HEK293 (cell line): ENCODE results near the gene GAL3ST3.

Source experiments
- CTCF ChIA-PET: fragments of 350-600 bp; formaldehyde crosslinking; extraction: SDS; loops from one replicate; lab custom pipeline; 2021; ENCODE audit warnings: antibody characterized with exemption; lab: Yijun Ruan, JAX
- POLR2A ChIA-PET: fragments of 300-600 bp; formaldehyde crosslinking; extraction: SDS; loops from one replicate; lab custom pipeline; 2020; ENCODE audit warnings: antibody characterized with exemption, inconsistent platforms; lab: Yijun Ruan, JAX
- H3K27ac ChIP-seq: fragments of 200-500 bp; sonication (Bioruptor generic); 2 replicates; pipeline ENCODE4 v1.5.1; 2014; ENCODE audit warnings: low read depth, low read length, control low read depth, inconsistent platforms; ENCODE audit errors: extremely low read depth
- H3K36me3 ChIP-seq, 2 experiments: fragments of 200-500 bp in 1 of 2; sonication (Bioruptor generic) in 1 of 2; 1 replicate in 1 of 2; 2 replicates in 1 of 2; pipeline ENCODE4 v1.5.1; 2014 to 2017; ENCODE audit warnings: inconsistent platforms in 2 of 2, low read length in 2 of 2; ENCODE audit not compliant: control insufficient read depth in 2 of 2, insufficient read depth in 1 of 2
- H3K4me1 ChIP-seq: fragments of 200-500 bp; sonication (Bioruptor generic); 2 replicates; pipeline ENCODE4 v1.5.1; 2014; ENCODE audit warnings: mild to moderate bottlenecking, low read length, inconsistent platforms; ENCODE audit not compliant: control insufficient read depth, insufficient read depth
- H3K4me3 ChIP-seq: 2 replicates; pipeline ENCODE4 v1.5.1; 2011; ENCODE audit warnings: low read depth, mild to moderate bottlenecking, control low read depth, low read length, moderate library complexity
- H3K9me3 ChIP-seq: fragments of 200-500 bp; sonication (Bioruptor generic); 2 replicates; pipeline ENCODE4 v1.5.1; 2014; ENCODE audit warnings: low read depth, low read length, inconsistent platforms; ENCODE audit not compliant: control insufficient read depth, insufficient read depth
- GLIS1 ChIP-seq: fragments of 450-650 bp; formaldehyde crosslinking; IDR thresholded peaks from 2 replicates; pipeline ENCODE4 v1.5.1; 2016; ENCODE audit warnings: missing biosample characterization, missing genetic modification characterization
- IKZF3 ChIP-seq: fragments of 450-650 bp; IDR thresholded peaks from 2 replicates; pipeline ENCODE4 v1.5.0; 2018; ENCODE audit warnings: missing biosample characterization, mild to moderate bottlenecking, missing genetic modification characterization, moderate library complexity
- INSM2 ChIP-seq: fragments of 450-650 bp; formaldehyde crosslinking; IDR thresholded peaks from 2 replicates; pipeline ENCODE4 v1.5.1; 2016; ENCODE audit warnings: missing biosample characterization, missing genetic modification characterization
- ZBTB20 ChIP-seq: fragments of 450-650 bp; formaldehyde crosslinking; IDR thresholded peaks from 2 replicates; pipeline ENCODE4 v1.5.1; 2016; ENCODE audit warnings: missing biosample characterization, missing genetic modification characterization
- ZFHX2 ChIP-seq: fragments of 450-650 bp; formaldehyde crosslinking; conservative IDR thresholded peaks from 2 replicates; pipeline ENCODE4 v1.5.1; 2016; ENCODE audit warnings: missing biosample characterization, missing genetic modification characterization
- ZFP37 ChIP-seq: fragments of 450-650 bp; formaldehyde crosslinking; IDR thresholded peaks from 2 replicates; pipeline ENCODE4 v1.5.1; 2016; ENCODE audit warnings: missing biosample characterization, missing genetic modification characterization
- ZNF148 ChIP-seq: fragments of 450-650 bp; formaldehyde crosslinking; IDR thresholded peaks from 2 replicates; pipeline ENCODE4 v1.5.0; 2017; ENCODE audit warnings: missing biosample characterization, missing genetic modification characterization, borderline replicate concordance
- ZNF174 ChIP-seq: fragments of 450-650 bp; formaldehyde crosslinking; IDR thresholded peaks from 2 replicates; pipeline ENCODE4 v1.5.0; 2017; ENCODE audit warnings: missing biosample characterization, mild to moderate bottlenecking, missing genetic modification characterization
- ZNF184 ChIP-seq: fragments of 450-650 bp; IDR thresholded peaks from 2 replicates; pipeline ENCODE4 v1.5.1; 2018; ENCODE audit warnings: missing biosample characterization, mild to moderate bottlenecking, missing genetic modification characterization
- ZNF211 ChIP-seq: fragments of 450-650 bp; formaldehyde crosslinking; IDR thresholded peaks from 2 replicates; pipeline ENCODE4 v1.5.1; 2016; ENCODE audit warnings: low read depth, missing biosample characterization, missing genetic modification characterization
- ZNF341 ChIP-seq: fragments of 450-650 bp; formaldehyde crosslinking; IDR thresholded peaks from 2 replicates; pipeline ENCODE4; 2016; ENCODE audit warnings: low read depth, missing biosample characterization, missing genetic modification characterization
- ZNF391 ChIP-seq: fragments of 450-650 bp; formaldehyde crosslinking; IDR thresholded peaks from 2 replicates; pipeline ENCODE4 v1.5.1; 2016; ENCODE audit warnings: low read depth, missing biosample characterization, missing genetic modification characterization, borderline replicate concordance
- ZNF560 ChIP-seq: fragments of 450-650 bp; formaldehyde crosslinking; IDR thresholded peaks from 2 replicates; pipeline ENCODE4 v1.5.1; 2017; ENCODE audit warnings: missing biosample characterization, missing genetic modification characterization, borderline replicate concordance
- ZNF664 ChIP-seq: fragments of 450-650 bp; formaldehyde crosslinking; IDR thresholded peaks from 2 replicates; pipeline ENCODE4 v1.5.1; 2016; ENCODE audit warnings: missing biosample characterization, missing genetic modification characterization
- TF ChIP-seq, protein P1 (sequence below): fragments of 450-650 bp; formaldehyde crosslinking; IDR thresholded peaks from 2 replicates; pipeline ENCODE4 v1.5.1; 2016; ENCODE audit warnings: missing biosample characterization, missing genetic modification characterization
- TF ChIP-seq, protein P2 (sequence below): fragments of 450-650 bp; formaldehyde crosslinking; IDR thresholded peaks from 2 replicates; pipeline ENCODE4 v1.5.1; 2017; ENCODE audit warnings: missing biosample characterization, missing genetic modification characterization
- TF ChIP-seq, protein P3 (sequence below): fragments of 450-650 bp; formaldehyde crosslinking; IDR thresholded peaks from 2 replicates; pipeline ENCODE4 v1.5.1; 2017; ENCODE audit warnings: missing biosample characterization, mild to moderate bottlenecking, missing genetic modification characterization, moderate library complexity
- TF ChIP-seq, protein P4 (sequence below): fragments of 450-650 bp; formaldehyde crosslinking; IDR thresholded peaks from 2 replicates; pipeline ENCODE4 v1.5.1; 2016; ENCODE audit warnings: missing biosample characterization, missing genetic modification characterization

Gene GAL3ST3

GRCh38 chr11:66047541-66048365 lies 1.2 kb downstream of the GAL3ST3 start:
- peaks cover 8% of the 10 kb centered on the region for H3K4me1 ChIP-seq
- CTCF ChIA-PET: interaction anchor here (0.6 to 5.3 kb wide), 9 partner anchors 13 to 622 kb away, joined by 3 to 49 read pairs (median 4); partner anchors contain the start of gene CATSPER1
- no peak overlapping the region for H3K4me3 ChIP-seq
- H3K27ac ChIP-seq: no peak overlapping the region
- no peaks in the 10 kb centered on the region for H3K9me3 ChIP-seq
- POLR2A ChIA-PET: interaction anchor here (0.8 kb wide), 1 partner anchor 89 kb away, joined by 3 read pairs; no protein-coding TSS in a partner anchor
- H3K36me3 ChIP-seq: peaks cover 0 to 1% of the 10 kb centered on the region in 2 experiments; a peak in 1 of 3 replicates
- TF ChIP-seq GLIS1 (tag by site-specific recombination): peak; percentile 87
- no peak for TF ChIP-seq ZBTB20
- no peak for TF ChIP-seq ZFHX2 (tag by site-specific recombination)
- TF ChIP-seq, protein P1, sequence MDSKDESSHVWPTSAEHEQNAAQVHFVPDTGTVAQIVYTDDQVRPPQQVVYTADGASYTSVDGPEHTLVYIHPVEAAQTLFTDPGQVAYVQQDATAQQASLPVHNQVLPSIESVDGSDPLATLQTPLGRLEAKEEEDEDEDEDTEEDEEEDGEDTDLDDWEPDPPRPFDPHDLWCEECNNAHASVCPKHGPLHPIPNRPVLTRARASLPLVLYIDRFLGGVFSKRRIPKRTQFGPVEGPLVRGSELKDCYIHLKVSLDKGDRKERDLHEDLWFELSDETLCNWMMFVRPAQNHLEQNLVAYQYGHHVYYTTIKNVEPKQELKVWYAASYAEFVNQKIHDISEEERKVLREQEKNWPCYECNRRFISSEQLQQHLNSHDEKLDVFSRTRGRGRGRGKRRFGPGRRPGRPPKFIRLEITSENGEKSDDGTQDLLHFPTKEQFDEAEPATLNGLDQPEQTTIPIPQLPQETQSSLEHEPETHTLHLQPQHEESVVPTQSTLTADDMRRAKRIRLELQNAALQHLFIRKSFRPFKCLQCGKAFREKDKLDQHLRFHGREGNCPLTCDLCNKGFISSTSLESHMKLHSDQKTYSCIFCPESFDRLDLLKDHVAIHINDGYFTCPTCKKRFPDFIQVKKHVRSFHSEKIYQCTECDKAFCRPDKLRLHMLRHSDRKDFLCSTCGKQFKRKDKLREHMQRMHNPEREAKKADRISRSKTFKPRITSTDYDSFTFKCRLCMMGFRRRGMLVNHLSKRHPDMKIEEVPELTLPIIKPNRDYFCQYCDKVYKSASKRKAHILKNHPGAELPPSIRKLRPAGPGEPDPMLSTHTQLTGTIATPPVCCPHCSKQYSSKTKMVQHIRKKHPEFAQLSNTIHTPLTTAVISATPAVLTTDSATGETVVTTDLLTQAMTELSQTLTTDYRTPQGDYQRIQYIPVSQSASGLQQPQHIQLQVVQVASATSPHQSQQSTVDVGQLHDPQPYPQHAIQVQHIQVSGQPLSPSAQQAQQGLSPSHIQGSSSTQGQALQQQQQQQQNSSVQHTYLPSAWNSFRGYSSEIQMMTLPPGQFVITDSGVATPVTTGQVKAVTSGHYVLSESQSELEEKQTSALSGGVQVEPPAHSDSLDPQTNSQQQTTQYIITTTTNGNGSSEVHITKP (tag by site-specific recombination): peak; percentile 87

GRCh38 chr11:66046901-66047300 lies 2.1 kb downstream of the GAL3ST3 start:
- Histone ChIP-seq H3K4me3 (no peak overlapping the region), H3K27ac (no peak overlapping the region), H3K4me1 (peaks cover 8% of the 10 kb centered on the region), H3K36me3 (no peaks in the 10 kb centered on the region), H3K9me3 (no peaks in the 10 kb centered on the region)
- TF ChIP-seq ZNF174 (no peak), ZNF184 (tag by site-specific recombination) (no peak), IKZF3 (tag by site-specific recombination) (no peak), ZNF560 (tag by site-specific recombination) (no peak), ZNF211 (no peak), INSM2 (tag by site-specific recombination) (no peak), ZNF148 (tag by site-specific recombination) (no peak), ZFP37 (no peak), ZNF664 (tag by site-specific recombination) (no peak), ZNF341 (tag by site-specific recombination) (no peak), ZNF391 (no peak)
- TF ChIP-seq, protein P2, sequence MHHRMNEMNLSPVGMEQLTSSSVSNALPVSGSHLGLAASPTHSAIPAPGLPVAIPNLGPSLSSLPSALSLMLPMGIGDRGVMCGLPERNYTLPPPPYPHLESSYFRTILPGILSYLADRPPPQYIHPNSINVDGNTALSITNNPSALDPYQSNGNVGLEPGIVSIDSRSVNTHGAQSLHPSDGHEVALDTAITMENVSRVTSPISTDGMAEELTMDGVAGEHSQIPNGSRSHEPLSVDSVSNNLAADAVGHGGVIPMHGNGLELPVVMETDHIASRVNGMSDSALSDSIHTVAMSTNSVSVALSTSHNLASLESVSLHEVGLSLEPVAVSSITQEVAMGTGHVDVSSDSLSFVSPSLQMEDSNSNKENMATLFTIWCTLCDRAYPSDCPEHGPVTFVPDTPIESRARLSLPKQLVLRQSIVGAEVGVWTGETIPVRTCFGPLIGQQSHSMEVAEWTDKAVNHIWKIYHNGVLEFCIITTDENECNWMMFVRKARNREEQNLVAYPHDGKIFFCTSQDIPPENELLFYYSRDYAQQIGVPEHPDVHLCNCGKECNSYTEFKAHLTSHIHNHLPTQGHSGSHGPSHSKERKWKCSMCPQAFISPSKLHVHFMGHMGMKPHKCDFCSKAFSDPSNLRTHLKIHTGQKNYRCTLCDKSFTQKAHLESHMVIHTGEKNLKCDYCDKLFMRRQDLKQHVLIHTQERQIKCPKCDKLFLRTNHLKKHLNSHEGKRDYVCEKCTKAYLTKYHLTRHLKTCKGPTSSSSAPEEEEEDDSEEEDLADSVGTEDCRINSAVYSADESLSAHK (tag by site-specific recombination): no peak
- TF ChIP-seq, protein P3, sequence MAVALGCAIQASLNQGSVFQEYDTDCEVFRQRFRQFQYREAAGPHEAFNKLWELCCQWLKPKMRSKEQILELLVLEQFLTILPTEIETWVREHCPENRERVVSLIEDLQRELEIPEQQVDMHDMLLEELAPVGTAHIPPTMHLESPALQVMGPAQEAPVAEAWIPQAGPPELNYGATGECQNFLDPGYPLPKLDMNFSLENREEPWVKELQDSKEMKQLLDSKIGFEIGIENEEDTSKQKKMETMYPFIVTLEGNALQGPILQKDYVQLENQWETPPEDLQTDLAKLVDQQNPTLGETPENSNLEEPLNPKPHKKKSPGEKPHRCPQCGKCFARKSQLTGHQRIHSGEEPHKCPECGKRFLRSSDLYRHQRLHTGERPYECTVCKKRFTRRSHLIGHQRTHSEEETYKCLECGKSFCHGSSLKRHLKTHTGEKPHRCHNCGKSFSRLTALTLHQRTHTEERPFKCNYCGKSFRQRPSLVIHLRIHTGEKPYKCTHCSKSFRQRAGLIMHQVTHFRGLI (tag by site-specific recombination): no peak
- TF ChIP-seq, protein P4, sequence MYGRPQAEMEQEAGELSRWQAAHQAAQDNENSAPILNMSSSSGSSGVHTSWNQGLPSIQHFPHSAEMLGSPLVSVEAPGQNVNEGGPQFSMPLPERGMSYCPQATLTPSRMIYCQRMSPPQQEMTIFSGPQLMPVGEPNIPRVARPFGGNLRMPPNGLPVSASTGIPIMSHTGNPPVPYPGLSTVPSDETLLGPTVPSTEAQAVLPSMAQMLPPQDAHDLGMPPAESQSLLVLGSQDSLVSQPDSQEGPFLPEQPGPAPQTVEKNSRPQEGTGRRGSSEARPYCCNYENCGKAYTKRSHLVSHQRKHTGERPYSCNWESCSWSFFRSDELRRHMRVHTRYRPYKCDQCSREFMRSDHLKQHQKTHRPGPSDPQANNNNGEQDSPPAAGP: no peak
- POLR2A ChIA-PET: no interaction called here
- CTCF ChIA-PET: interaction anchor here (0.7 to 5.3 kb wide), 9 partner anchors 9 to 196 kb away, joined by 3 to 49 read pairs (median 4); partner anchors contain the start of gene CATSPER1
